GM23248 (cell line): Measurements from ENCODE around the gene MAP3K6. TPM values are rescaled to one million over a fixed set of nuclear protein-coding genes. Genes with fewer than 3 reads are reported as not detected.

Experiments used
- DNase-seq: peaks from one replicate; pipeline ENCODE4 v3.0.0-alpha.2; 2015
- H2AFZ ChIP-seq: fragments of 200-600 bp; sonication (generic); 2 replicates; pipeline ENCODE4 v1.6.1; 2016; ENCODE audit warnings: antibody characterized with exemption
- H3F3A ChIP-seq: fragments of 200-600 bp; sonication (generic); 2 replicates; pipeline ENCODE4 v1.6.1; 2016; ENCODE audit warnings: mild to moderate bottlenecking, antibody characterized with exemption, mixed run types; ENCODE audit not compliant: insufficient read depth
- H3K27ac ChIP-seq: fragments of 200-600 bp; sonication (generic); 2 replicates; pipeline ENCODE4 v1.5.1; 2016; ENCODE audit warnings: mild to moderate bottlenecking
- H3K27me3 ChIP-seq: fragments of 200-600 bp; sonication (generic); replicated peaks from 2 replicates; pipeline ENCODE4 v1.6.1; 2016; ENCODE audit warnings: mild to moderate bottlenecking; ENCODE audit not compliant: insufficient read depth
- H3K36me3 ChIP-seq: fragments of 200-600 bp; sonication (generic); 2 replicates; pipeline ENCODE4 v1.6.1; 2016; ENCODE audit warnings: low read depth, mild to moderate bottlenecking
- H3K4me1 ChIP-seq: fragments of 200-600 bp; sonication (generic); 2 replicates; pipeline ENCODE4 v1.6.1; 2016; ENCODE audit warnings: mild to moderate bottlenecking; ENCODE audit not compliant: insufficient read depth
- H3K4me2 ChIP-seq: fragments of 200-600 bp; sonication (generic); one replicate; pipeline ENCODE4 v1.6.1; 2016; ENCODE audit warnings: mild to moderate bottlenecking; ENCODE audit not compliant: unreplicated experiment
- H3K4me3 ChIP-seq: fragments of 200-600 bp; sonication (generic); 2 replicates; pipeline ENCODE4 v1.5.1; 2016; ENCODE audit warnings: mild to moderate bottlenecking
- H3K79me2 ChIP-seq: fragments of 200-600 bp; sonication (generic); 2 replicates; pipeline ENCODE4 v1.6.1; 2016; ENCODE audit warnings: mild to moderate bottlenecking; ENCODE audit not compliant: insufficient read depth
- H3K9ac ChIP-seq: fragments of 200-600 bp; sonication (generic); 2 replicates; pipeline ENCODE4 v1.6.1; 2016; ENCODE audit warnings: mild to moderate bottlenecking
- H3K9me2 ChIP-seq: fragments of 200-600 bp; sonication (generic); 2 replicates; pipeline ENCODE4 v1.6.1; 2016; ENCODE audit warnings: mixed run types, mild to moderate bottlenecking, moderate library complexity; ENCODE audit not compliant: insufficient read depth
- H3K9me3 ChIP-seq: fragments of 200-600 bp; sonication (generic); one replicate; pipeline ENCODE4 v1.6.1; 2017; ENCODE audit warnings: low read depth
- H4K20me1 ChIP-seq: fragments of 200-600 bp; sonication (generic); 2 replicates; pipeline ENCODE4 v1.6.0; 2016; ENCODE audit not compliant: insufficient read depth
- EZH2 ChIP-seq: fragments of 200-600 bp; sonication (generic); IDR thresholded peaks from 2 replicates; pipeline ENCODE4 v1.6.1; 2018; ENCODE audit warnings: antibody characterized with exemption, mild to moderate bottlenecking; ENCODE audit not compliant: insufficient read depth, poor library complexity, severe bottlenecking
- EZH2phosphoT487 ChIP-seq: fragments of 200-600 bp; sonication (generic); IDR thresholded peaks from 2 replicates; pipeline ENCODE4 v1.6.1; 2018; ENCODE audit warnings: antibody characterized with exemption, moderate library complexity, mild to moderate bottlenecking, low read depth; ENCODE audit not compliant: insufficient read depth
- WGBS, 2 experiments: methylation state at CpG; one replicate each; pipeline ENCODE4 v1.1.6; 2015 to 2017; ENCODE audit warnings: low lambda C conversion rate in 2 of 2, low coverage in 1 of 2; ENCODE audit errors: missing lambda C conversion rate in 2 of 2; 5-methylcytosine and 5-hydroxymethylcytosine counted together
- in situ Hi-C: fragments of 300-500 bp; cut with MboI; formaldehyde crosslinking; loops from 2 replicates; pipeline ENCODE4 v1.15.0; 2020
- polyA plus RNA-seq: library from polyadenylated mRNA; unstranded; fragments of >200 nt; fragmentation: Nextera tagmentation; extraction: Ambion mirVana; gene quantifications from 2 replicates; pipeline ENCODE4 v1.2.1, GENCODE V29; 2016
- total RNA-seq: library from RNA; depleted of rRNA; stranded (reverse); fragments of >200 nt; shearing (Covaris generic); gene quantifications from 2 replicates; pipeline ENCODE4 v1.2.3, GENCODE V29; 2014

MAP3K6 gene
- total and polyA plus RNA-seq, 2 experiments from 2014 or later = 13.7 to 40.3 TPM

DNA sequence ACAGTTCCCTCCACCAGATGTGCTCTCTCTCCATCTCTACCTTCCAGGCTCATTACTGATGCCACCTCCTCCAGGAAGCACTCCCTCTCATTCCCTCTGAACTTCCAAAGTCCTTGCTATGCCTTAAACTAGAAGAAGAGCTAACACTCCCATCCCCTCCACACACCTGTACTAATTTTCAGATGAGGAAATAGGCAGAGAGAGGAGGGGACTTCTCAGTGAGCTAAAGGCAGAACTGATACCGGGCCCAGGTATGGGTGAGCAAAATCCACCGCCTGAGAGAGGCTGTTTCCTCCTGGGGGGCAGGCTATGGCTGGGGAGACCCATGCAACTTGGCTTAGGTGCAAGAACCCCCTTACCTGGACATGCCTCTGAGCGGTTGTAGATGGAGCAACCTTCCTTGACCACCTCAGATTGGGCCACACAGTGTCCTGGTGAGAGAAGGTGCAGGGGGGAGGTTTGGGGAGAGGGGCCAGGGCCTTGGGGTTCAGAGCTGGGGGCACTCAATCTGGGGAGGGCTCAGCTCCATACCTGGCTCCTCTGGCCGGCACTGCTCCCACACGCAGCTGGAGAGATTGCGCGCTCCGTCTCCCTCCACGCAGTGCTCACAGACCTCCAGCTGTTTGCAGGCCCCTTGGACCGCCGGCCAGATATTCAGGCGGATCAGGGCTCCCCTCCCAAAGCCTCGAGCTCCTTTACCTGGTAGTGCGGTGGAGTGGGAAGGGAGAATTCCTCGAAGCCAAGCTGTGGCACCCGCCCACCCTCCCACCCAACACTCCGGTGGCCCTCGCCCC is 15.4 kb upstream of the MAP3K6 start:
- no peaks in the 10 kb centered on the region for H3K27me3 ChIP-seq
- no peaks in the 10 kb centered on the region for H3K9me3 ChIP-seq
- H2AFZ ChIP-seq = no peak overlapping the region
- 85 to 89% methylated on average over 11 to 18 of the region's 18 CpGs for WGBS, 2 experiments
- no peak overlapping the region for H3K27ac ChIP-seq
- H3K4me2 ChIP-seq = no peak overlapping the region
- no peak for TF ChIP-seq EZH2phosphoT487
- no peak for TF ChIP-seq EZH2
- H3K36me3 ChIP-seq = no peaks in the 10 kb centered on the region
- H3K4me1 ChIP-seq = no peaks in the 10 kb centered on the region
- in situ Hi-C loops = no loop called here
- no peak overlapping the region for H3K9ac ChIP-seq
- H3F3A ChIP-seq = no peaks in the 10 kb centered on the region
- H3K79me2 ChIP-seq = no peaks in the 10 kb centered on the region
- H3K4me3 ChIP-seq = no peak overlapping the region
- no peak for DNase-seq
- no peaks in the 10 kb centered on the region for H4K20me1 ChIP-seq
- H3K9me2 ChIP-seq = no peaks in the 10 kb centered on the region

DNA sequence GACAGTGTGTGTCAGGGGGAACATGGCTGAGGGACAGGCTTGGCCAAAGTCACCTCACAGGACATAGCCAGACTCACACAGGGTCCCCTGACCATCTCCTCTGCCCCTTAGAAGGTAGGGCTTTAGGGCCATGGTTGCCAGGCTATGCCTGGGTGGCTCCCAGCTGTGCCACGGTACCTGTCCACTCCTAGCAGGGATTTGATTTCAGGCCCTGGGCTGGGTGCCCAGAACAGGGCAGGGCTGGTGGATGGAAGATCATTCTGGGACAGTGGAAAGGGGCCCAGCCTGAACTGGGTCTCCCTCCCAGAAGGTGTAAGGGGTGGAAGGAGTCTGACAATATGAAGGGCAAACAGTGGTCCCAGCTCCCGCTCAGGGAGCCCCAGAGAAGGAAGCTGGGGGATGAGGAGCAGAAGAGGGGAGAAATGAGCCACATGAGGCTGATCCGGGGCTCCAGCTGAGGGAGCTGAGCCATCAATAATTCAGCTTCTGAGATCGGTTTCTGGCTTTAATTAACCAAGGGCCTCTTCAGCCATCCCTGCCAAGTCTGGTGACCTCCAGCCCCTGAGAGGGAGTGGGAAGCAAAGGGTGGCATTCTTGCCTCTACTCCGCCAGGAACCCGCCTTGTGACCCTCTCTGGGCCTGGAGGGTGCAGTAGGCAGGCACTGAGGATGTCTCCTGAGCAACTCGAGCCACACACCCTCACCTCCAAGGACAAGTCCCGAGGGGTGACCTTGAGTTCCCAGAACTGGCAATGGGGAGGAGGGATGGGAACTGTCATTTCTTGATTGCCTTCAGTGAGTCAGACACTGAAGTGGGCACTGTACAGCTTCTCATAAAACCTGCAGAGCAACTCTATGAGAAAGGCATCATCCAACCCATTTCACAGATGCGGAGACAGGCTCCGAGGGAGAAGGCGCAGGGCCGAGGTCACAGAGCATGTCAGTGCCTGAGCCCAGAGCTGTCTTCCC is 14.3 kb upstream of the MAP3K6 start:
- no peaks in the 10 kb centered on the region for H3K36me3 ChIP-seq
- H4K20me1 ChIP-seq = no peaks in the 10 kb centered on the region
- no peak overlapping the region for H3K4me2 ChIP-seq
- no peaks in the 10 kb centered on the region for H3F3A ChIP-seq
- H3K79me2 ChIP-seq = no peaks in the 10 kb centered on the region
- WGBS, 2 experiments = 56 to 60% methylated on average over 12 of the region's 12 CpGs
- no peak overlapping the region for H3K27ac ChIP-seq
- no peak for DNase-seq
- in situ Hi-C loops = no loop called here
- no peaks in the 10 kb centered on the region for H3K27me3 ChIP-seq
- H2AFZ ChIP-seq = no peak overlapping the region
- H3K9ac ChIP-seq = no peak overlapping the region
- no peaks in the 10 kb centered on the region for H3K9me2 ChIP-seq
- no peak overlapping the region for H3K4me3 ChIP-seq
- no peaks in the 10 kb centered on the region for H3K9me3 ChIP-seq
- H3K4me1 ChIP-seq = no peaks in the 10 kb centered on the region
- TF ChIP-seq EZH2phosphoT487 (no peak), EZH2 (no peak)

DNA sequence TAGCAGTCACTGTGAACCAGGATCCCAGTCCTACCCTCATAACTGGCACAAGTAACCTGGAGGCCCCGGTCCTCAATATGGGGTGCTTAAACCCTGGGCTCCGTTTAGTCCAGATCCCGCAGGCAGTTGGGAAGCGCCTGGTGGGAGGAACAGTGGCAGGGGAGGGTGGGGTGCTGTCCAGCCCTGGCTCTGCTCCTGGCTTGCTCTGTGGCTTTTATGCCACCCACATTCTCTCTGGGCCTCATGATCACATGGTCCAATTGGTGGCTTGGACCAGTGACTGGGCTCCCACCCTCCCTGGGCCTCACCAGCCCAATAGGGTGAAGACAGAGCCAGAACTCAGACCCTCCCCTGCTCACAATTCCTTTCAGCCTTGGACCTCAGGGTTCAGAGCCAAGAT is 13.5 kb upstream of the MAP3K6 start:
- Histone ChIP-seq H3K4me3 (no peak overlapping the region), H4K20me1 (no peaks in the 10 kb centered on the region), H3K9me3 (no peaks in the 10 kb centered on the region), H3K27ac (no peak overlapping the region), H3K9me2 (no peaks in the 10 kb centered on the region), H3K79me2 (no peaks in the 10 kb centered on the region), H3K4me2 (no peak overlapping the region), H2AFZ (no peak overlapping the region), H3K27me3 (no peaks in the 10 kb centered on the region), H3K4me1 (no peaks in the 10 kb centered on the region), H3F3A (no peaks in the 10 kb centered on the region), H3K9ac (no peak overlapping the region), H3K36me3 (no peaks in the 10 kb centered on the region)
- TF ChIP-seq EZH2 (no peak), EZH2phosphoT487 (no peak)
- in situ Hi-C loops = no loop called here
- WGBS, 2 experiments = 49 to 53% methylated on average over 4 of the region's 4 CpGs
- peak; percentile 50 for DNase-seq

DNA sequence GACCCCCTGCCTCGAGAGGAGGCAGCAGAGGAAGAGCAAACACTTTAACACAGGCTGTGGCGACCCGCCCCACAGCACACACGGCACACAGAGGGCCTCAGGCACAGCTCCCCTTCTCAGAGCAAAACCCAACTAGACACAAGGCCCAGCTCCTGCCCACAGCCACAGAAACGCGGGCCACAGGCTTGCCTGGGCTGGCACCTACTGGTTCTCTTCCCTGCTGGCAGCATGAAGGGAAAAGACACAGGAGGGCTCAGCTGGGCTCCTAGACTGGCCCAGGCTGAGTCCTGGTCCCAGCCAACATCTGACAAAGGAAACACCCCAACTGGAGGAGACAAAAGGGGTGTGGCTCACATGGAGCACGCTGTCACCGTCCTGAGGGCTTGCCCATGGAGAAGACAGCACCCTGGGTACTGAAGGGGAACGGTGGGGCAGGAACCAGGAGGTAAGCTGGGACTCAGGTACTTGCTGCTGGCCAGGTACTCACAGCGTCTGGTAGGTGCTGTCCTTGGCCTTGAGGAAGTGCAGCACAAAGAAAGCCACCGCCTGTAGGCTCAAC is 12.9 kb upstream of the MAP3K6 start:
- no peak overlapping the region for H2AFZ ChIP-seq
- no peaks in the 10 kb centered on the region for H4K20me1 ChIP-seq
- no peaks in the 10 kb centered on the region for H3K9me3 ChIP-seq
- no peak for DNase-seq
- H3K27ac ChIP-seq = no peak overlapping the region
- H3K9me2 ChIP-seq = no peaks in the 10 kb centered on the region
- 50 to 56% methylated on average over 9 to 11 of the region's 11 CpGs for WGBS, 2 experiments
- no peak overlapping the region for H3K9ac ChIP-seq
- no peak overlapping the region for H3K4me2 ChIP-seq
- no peaks in the 10 kb centered on the region for H3K36me3 ChIP-seq
- H3K27me3 ChIP-seq = no peaks in the 10 kb centered on the region
- H3F3A ChIP-seq = no peaks in the 10 kb centered on the region
- H3K4me3 ChIP-seq = no peak overlapping the region
- H3K79me2 ChIP-seq = no peaks in the 10 kb centered on the region
- in situ Hi-C loops = no loop called here
- no peaks in the 10 kb centered on the region for H3K4me1 ChIP-seq
- TF ChIP-seq EZH2phosphoT487 = no peak
- no peak for TF ChIP-seq EZH2
